ENCODE results near the gene NPC1.

- TF ChIP-seq CTCF (conservative IDR thresholded peaks at IDR 0.05) (no peak), EZH2 (IDR thresholded peaks at IDR 0.05; ENCODE audit: low read depth) (no peak)
Measured at GRCh38 chr18:23501626-23502025, 84.7 kb downstream of the NPC1 start.

Measured in PC-9 (cell line).